GM12878 (cell line): ENCODE measurements around the gene DNAJB6.

Source experiments
- ASH2L ChIP-seq: fragments of 300-600, 200-600 bp; sonication (generic); IDR thresholded peaks from 2 replicates; pipeline ENCODE4 v1.6.1; 2017; ENCODE audit warnings: low read depth, mild to moderate bottlenecking, borderline replicate concordance
- EED ChIP-seq: sonication (generic); IDR thresholded peaks from 2 replicates; pipeline ENCODE4 v1.6.1; 2016; ENCODE audit warnings: antibody characterized with exemption, low read depth
- EGR1 ChIP-seq, 2 experiments: IDR thresholded peaks; 1 replicate in 1 of 2; 2 replicates in 1 of 2; pipeline ENCODE4 v1.6.1; 2011 to 2012; ENCODE audit warnings: low read depth in 2 of 2, low read length in 2 of 2, borderline replicate concordance in 1 of 2, mild to moderate bottlenecking in 1 of 2, moderate library complexity in 1 of 2
- JUNB ChIP-seq: IDR thresholded peaks from 2 replicates; pipeline ENCODE4 v1.6.1; 2016; ENCODE audit warnings: antibody characterized with exemption, mild to moderate bottlenecking
- MTA2 ChIP-seq: fragments of 450-650 bp; IDR thresholded peaks from 2 replicates; pipeline ENCODE4 v1.6.1; 2016; ENCODE audit warnings: low read depth, mild to moderate bottlenecking, moderate library complexity
- MTA3 ChIP-seq: IDR thresholded peaks from 2 replicates; pipeline ENCODE4 v1.6.1; 2012; ENCODE audit warnings: low read length, inconsistent platforms, borderline replicate concordance
- POLR2AphosphoS5 ChIP-seq: IDR thresholded peaks from 2 replicates; pipeline ENCODE4 v1.6.1; 2011; ENCODE audit warnings: mild to moderate bottlenecking, low read length, inconsistent platforms
- TF ChIP-seq, protein P1 (sequence below), 3 experiments: IDR thresholded peaks in 2 of 3; conservative IDR thresholded peaks in 1 of 3; 2 replicates each; pipeline ENCODE4 v1.5.1; 2011; ENCODE audit warnings: low read depth in 3 of 3, low read length in 3 of 3, mild to moderate bottlenecking in 3 of 3, control low read depth in 2 of 3, moderate library complexity in 2 of 3, inconsistent platforms in 1 of 3, mixed read lengths in 1 of 3; ENCODE audit not compliant: control insufficient read depth in 2 of 3, insufficient read depth in 1 of 3; ENCODE audit errors: extremely low read depth in 1 of 3
- TF ChIP-seq, protein P2 (sequence below): fragments of 450-650 bp; conservative IDR thresholded peaks from 2 replicates; pipeline ENCODE4 v1.6.1; 2017; ENCODE audit warnings: mild to moderate bottlenecking, moderate library complexity
- TF ChIP-seq, protein P3 (sequence below): IDR thresholded peaks from 2 replicates; pipeline ENCODE4 v1.6.1; 2011; ENCODE audit warnings: low read depth, low read length, improper control_type of control experiment, borderline replicate concordance

DNA sequence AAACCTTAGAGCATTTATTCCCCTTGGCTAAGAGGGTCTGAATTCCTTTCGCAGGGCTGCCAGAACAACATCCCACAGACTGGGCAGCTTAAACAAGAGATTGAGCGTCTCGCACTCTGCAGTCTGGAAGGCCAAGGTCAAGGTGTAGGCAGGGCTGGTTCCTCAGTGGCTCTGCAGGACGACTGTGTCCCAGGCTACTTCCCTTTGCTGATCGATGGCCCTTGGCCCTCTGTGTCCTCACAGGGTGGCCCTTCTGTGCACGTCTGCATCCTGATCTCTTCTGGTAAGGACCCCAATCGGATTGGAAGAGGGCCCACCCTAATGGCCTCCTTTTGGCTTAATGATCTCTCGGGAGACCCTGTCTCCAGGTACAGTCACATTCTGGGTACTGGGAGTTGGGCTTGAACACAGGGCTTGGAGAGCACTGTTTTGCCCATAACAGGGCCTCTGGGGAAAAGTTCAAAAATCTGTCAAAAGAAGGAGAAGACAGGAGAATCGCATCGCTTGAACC lies 35.1 kb upstream of the DNAJB6 start:
- TF ChIP-seq EGR1 (IDR thresholded peaks at IDR 0.05; ENCODE audit: borderline replicate concordance in 1 of 2, low read depth in 2 of 2, low read length in 2 of 2): no peak
- TF ChIP-seq EED: no peak
- TF ChIP-seq MTA2: no peak
- no peak for TF ChIP-seq POLR2AphosphoS5
- TF ChIP-seq, protein P1, sequence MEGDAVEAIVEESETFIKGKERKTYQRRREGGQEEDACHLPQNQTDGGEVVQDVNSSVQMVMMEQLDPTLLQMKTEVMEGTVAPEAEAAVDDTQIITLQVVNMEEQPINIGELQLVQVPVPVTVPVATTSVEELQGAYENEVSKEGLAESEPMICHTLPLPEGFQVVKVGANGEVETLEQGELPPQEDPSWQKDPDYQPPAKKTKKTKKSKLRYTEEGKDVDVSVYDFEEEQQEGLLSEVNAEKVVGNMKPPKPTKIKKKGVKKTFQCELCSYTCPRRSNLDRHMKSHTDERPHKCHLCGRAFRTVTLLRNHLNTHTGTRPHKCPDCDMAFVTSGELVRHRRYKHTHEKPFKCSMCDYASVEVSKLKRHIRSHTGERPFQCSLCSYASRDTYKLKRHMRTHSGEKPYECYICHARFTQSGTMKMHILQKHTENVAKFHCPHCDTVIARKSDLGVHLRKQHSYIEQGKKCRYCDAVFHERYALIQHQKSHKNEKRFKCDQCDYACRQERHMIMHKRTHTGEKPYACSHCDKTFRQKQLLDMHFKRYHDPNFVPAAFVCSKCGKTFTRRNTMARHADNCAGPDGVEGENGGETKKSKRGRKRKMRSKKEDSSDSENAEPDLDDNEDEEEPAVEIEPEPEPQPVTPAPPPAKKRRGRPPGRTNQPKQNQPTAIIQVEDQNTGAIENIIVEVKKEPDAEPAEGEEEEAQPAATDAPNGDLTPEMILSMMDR (IDR thresholded peaks at IDR 0.05 in 2 of 3, conservative IDR thresholded peaks at IDR 0.05 in 1 of 3; ENCODE audit: control insufficient read depth in 2 of 3, extremely low read depth in 1 of 3, insufficient read depth in 1 of 3, low read depth in 3 of 3, low read length in 3 of 3): no peak
- TF ChIP-seq, protein P2, sequence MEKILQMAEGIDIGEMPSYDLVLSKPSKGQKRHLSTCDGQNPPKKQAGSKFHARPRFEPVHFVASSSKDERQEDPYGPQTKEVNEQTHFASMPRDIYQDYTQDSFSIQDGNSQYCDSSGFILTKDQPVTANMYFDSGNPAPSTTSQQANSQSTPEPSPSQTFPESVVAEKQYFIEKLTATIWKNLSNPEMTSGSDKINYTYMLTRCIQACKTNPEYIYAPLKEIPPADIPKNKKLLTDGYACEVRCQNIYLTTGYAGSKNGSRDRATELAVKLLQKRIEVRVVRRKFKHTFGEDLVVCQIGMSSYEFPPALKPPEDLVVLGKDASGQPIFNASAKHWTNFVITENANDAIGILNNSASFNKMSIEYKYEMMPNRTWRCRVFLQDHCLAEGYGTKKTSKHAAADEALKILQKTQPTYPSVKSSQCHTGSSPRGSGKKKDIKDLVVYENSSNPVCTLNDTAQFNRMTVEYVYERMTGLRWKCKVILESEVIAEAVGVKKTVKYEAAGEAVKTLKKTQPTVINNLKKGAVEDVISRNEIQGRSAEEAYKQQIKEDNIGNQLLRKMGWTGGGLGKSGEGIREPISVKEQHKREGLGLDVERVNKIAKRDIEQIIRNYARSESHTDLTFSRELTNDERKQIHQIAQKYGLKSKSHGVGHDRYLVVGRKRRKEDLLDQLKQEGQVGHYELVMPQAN: no peak
- no peak for TF ChIP-seq ASH2L
- TF ChIP-seq MTA3: no peak
- TF ChIP-seq JUNB: no peak
- TF ChIP-seq, protein P3, sequence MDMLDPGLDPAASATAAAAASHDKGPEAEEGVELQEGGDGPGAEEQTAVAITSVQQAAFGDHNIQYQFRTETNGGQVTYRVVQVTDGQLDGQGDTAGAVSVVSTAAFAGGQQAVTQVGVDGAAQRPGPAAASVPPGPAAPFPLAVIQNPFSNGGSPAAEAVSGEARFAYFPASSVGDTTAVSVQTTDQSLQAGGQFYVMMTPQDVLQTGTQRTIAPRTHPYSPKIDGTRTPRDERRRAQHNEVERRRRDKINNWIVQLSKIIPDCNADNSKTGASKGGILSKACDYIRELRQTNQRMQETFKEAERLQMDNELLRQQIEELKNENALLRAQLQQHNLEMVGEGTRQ: no peak
